Vagina (tissue), 2 donors: Measurements from ENCODE around the gene DSG3.

Experiments used
- POLR2A ChIP-seq, 2 donors: fragments of 450-650 bp; IDR thresholded peaks; one replicate each; pipeline ENCODE4 v1.6.1; 2017; ENCODE audit warnings: antibody characterized with exemption in 2 of 2, mild to moderate bottlenecking in 2 of 2, moderate library complexity in 2 of 2
- POLR2AphosphoS5 ChIP-seq, 2 donors: sonication (generic); formaldehyde crosslinking; IDR thresholded peaks; one replicate each; pipeline ENCODE4 v1.9.0; 2017; ENCODE audit warnings: antibody characterized with exemption in 2 of 2, mild to moderate bottlenecking in 2 of 2, low read depth in 1 of 2; ENCODE audit not compliant: insufficient read depth in 1 of 2
- TF ChIP-seq, protein P1 (sequence below), 3 experiments: fragments of 450-650 bp in 2 of 3; fragments of 200-600 bp in 1 of 3; sonication (generic) in 1 of 3; IDR thresholded peaks; one replicate each; pipeline ENCODE4 v1.5.1; 2017 to 2019; ENCODE audit warnings: antibody characterized with exemption in 3 of 3, mild to moderate bottlenecking in 2 of 3, moderate library complexity in 2 of 3

- TF ChIP-seq POLR2A (IDR thresholded peaks at IDR 0.05) (no peak), POLR2AphosphoS5 (IDR thresholded peaks at IDR 0.05; ENCODE audit: insufficient read depth in 1 of 2, low read depth in 1 of 2) (no peak)
- TF ChIP-seq, protein P1, sequence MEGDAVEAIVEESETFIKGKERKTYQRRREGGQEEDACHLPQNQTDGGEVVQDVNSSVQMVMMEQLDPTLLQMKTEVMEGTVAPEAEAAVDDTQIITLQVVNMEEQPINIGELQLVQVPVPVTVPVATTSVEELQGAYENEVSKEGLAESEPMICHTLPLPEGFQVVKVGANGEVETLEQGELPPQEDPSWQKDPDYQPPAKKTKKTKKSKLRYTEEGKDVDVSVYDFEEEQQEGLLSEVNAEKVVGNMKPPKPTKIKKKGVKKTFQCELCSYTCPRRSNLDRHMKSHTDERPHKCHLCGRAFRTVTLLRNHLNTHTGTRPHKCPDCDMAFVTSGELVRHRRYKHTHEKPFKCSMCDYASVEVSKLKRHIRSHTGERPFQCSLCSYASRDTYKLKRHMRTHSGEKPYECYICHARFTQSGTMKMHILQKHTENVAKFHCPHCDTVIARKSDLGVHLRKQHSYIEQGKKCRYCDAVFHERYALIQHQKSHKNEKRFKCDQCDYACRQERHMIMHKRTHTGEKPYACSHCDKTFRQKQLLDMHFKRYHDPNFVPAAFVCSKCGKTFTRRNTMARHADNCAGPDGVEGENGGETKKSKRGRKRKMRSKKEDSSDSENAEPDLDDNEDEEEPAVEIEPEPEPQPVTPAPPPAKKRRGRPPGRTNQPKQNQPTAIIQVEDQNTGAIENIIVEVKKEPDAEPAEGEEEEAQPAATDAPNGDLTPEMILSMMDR (IDR thresholded peaks at IDR 0.05), result no peak
These were observed 35.9 kb downstream of the DSG3 start for GRCh38 chr18:31483396-31483795.
